ENCODE results near the gene SLC4A11. TPM values are rescaled to one million over a fixed set of nuclear protein-coding genes. Genes with fewer than 3 reads are reported as not detected.

SLC4A11 gene
- polyA plus RNA-seq, 1 experiment, result 0.53 TPM

- Histone ChIP-seq H3K27ac (ENCODE audit: low read depth, low read length) (no peak overlapping the region), H3K4me3 (ENCODE audit: low read depth, low read length) (peak overlapping the region; percentile 65), H3K27me3 (ENCODE audit: control insufficient read depth, insufficient read depth, low read length) (peaks cover 59% of the 10 kb centered on the region), H3K9me3 (ENCODE audit: control insufficient read depth, insufficient read depth, low read length) (peaks cover 4% of the 10 kb centered on the region; the same call in 1 of the 2 replicates)
- ChIA-PET POLR2A (interaction anchor here (1.0 kb wide), 1 partner anchor 9 kb away, joined by 3 read pairs; no protein-coding TSS in a partner anchor), CTCF (no interaction called here)
- no peak for DNase-seq (ENCODE audit: low read depth, low spot score)
- TF ChIP-seq, protein P1, sequence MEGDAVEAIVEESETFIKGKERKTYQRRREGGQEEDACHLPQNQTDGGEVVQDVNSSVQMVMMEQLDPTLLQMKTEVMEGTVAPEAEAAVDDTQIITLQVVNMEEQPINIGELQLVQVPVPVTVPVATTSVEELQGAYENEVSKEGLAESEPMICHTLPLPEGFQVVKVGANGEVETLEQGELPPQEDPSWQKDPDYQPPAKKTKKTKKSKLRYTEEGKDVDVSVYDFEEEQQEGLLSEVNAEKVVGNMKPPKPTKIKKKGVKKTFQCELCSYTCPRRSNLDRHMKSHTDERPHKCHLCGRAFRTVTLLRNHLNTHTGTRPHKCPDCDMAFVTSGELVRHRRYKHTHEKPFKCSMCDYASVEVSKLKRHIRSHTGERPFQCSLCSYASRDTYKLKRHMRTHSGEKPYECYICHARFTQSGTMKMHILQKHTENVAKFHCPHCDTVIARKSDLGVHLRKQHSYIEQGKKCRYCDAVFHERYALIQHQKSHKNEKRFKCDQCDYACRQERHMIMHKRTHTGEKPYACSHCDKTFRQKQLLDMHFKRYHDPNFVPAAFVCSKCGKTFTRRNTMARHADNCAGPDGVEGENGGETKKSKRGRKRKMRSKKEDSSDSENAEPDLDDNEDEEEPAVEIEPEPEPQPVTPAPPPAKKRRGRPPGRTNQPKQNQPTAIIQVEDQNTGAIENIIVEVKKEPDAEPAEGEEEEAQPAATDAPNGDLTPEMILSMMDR (IDR thresholded peaks at IDR 0.05; ENCODE audit: low read depth, low read length), result no peak
These were observed 369 bp downstream of the SLC4A11 start for GRCh38 chr20:3238616-3239025.

- POLR2A ChIA-PET, result no interaction called here
- CTCF ChIA-PET, result no interaction called here
These were observed 903 bp downstream of the SLC4A11 start for GRCh38 chr20:3237958-3238615.

GRCh38 chr20:3237011-3237957 is 1.7 kb downstream of the SLC4A11 start:
- TF ChIP-seq, protein P1 (IDR thresholded peaks at IDR 0.05; ENCODE audit: low read depth, low read length), result no peak
- CTCF ChIA-PET, result no interaction called here
- H3K27ac ChIP-seq (ENCODE audit: low read depth, low read length), result no peak overlapping the region
- peaks cover 55% of the 10 kb centered on the region for H3K27me3 ChIP-seq (ENCODE audit: control insufficient read depth, insufficient read depth, low read length)
- H3K4me3 ChIP-seq (ENCODE audit: low read depth, low read length), result no peak overlapping the region
- peaks cover 4% of the 10 kb centered on the region; the same call in 1 of the 2 replicates for H3K9me3 ChIP-seq (ENCODE audit: control insufficient read depth, insufficient read depth, low read length)
- POLR2A ChIA-PET, result no interaction called here
- DNase-seq (ENCODE audit: low read depth, low spot score), result no peak

More at GRCh38 chr20:3237958-3238615, 903 bp downstream of the SLC4A11 start:
- no peak for DNase-seq (ENCODE audit: low read depth, low spot score)
- no peak overlapping the region for H3K27ac ChIP-seq (ENCODE audit: low read depth, low read length)
- peaks cover 55% of the 10 kb centered on the region for H3K27me3 ChIP-seq (ENCODE audit: control insufficient read depth, insufficient read depth, low read length)
- H3K9me3 ChIP-seq (ENCODE audit: control insufficient read depth, insufficient read depth, low read length), result peaks cover 4% of the 10 kb centered on the region; the same call in 1 of the 2 replicates
- H3K4me3 ChIP-seq (ENCODE audit: low read depth, low read length), result peak overlapping the region; percentile 65
- TF ChIP-seq, protein P1 (IDR thresholded peaks at IDR 0.05; ENCODE audit: low read depth, low read length), result no peak

DNA sequence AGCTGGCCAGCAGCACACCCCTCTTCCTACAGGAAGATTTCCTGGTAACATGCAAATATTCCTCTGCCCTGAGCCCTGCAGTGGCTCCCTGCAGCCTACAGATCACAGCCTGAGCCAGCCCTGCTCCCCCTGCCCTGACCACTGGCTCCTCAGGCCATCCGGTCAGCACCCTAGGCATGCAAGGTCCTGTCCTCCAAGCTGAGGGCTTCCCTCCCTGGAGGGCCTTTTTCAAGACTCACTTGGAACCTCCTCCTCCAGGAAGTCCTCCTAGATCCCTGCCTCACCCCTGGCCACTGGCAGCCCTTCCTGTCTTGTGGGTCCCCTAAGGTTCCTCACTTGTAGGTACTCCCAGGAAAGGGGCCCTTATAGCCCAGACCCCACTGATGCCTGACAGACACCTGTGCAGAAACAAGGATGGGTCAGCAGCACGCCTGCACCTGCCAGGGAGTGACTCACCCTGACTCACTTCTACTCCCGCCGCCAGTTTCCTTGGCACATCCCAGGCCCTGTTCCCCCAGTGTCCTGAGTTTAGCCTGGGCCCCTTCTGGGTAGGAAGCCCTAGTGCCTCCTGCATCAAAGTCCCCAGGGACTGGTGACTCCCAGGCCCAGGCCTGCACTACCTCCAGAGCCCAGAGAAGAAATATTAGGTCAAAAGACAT is 3.2 kb downstream of the SLC4A11 start:
- ChIA-PET CTCF (no interaction called here), POLR2A (no interaction called here)
- Histone ChIP-seq H3K27me3 (ENCODE audit: control insufficient read depth, insufficient read depth, low read length) (peaks cover 49% of the 10 kb centered on the region), H3K4me3 (ENCODE audit: low read depth, low read length) (no peak overlapping the region), H3K9me3 (ENCODE audit: control insufficient read depth, insufficient read depth, low read length) (peaks cover 4% of the 10 kb centered on the region; the same call in 1 of the 2 replicates), H3K27ac (ENCODE audit: low read depth, low read length) (no peak overlapping the region)
- DNase-seq (ENCODE audit: low read depth, low spot score), result no peak
- TF ChIP-seq, protein P1 (IDR thresholded peaks at IDR 0.05; ENCODE audit: low read depth, low read length), result no peak
